ENCODE results near the gene ATXN3.

Gene ATXN3

GRCh38 chr14:92106143-92106926 lies at the start of gene ATXN3:
ATXN3 (minus strand) TSS chr14:92106582; CDS start chr14:92106552, 30 bp downstream.
- ATAC-seq (peak; percentile 96), DNase-seq (peak; percentile 95)
- Mint-ChIP-seq H3K4me3 (peak within 1 kb of the TSS; percentile 95), H3K27ac (peak within 1 kb of the TSS; percentile 84), H3K4me1 (peaks cover 43% of the 10 kb centered on the region), H3K9me3 (no peaks in the 10 kb centered on the region), H3K27me3 (no peaks in the 10 kb centered on the region), H3K36me3 (ENCODE audit: low read depth) (no peaks in the 10 kb centered on the region)

GRCh38 chr14:92154283-92154942 lies 48.0 kb upstream of the ATXN3 start:
- Mint-ChIP-seq H3K4me1 (peaks cover 6% of the 10 kb centered on the region), H3K27me3 (no peaks in the 10 kb centered on the region), H3K9me3 (no peaks in the 10 kb centered on the region), H3K36me3 (ENCODE audit: low read depth) (peaks cover 59% of the 10 kb centered on the region), H3K4me3 (no peak overlapping the region), H3K27ac (no peak overlapping the region)
- no peak for DNase-seq
- no peak for ATAC-seq

- no peaks in the 10 kb centered on the region for H3K27me3 Mint-ChIP-seq
- no peak for ATAC-seq
- no peak overlapping the region for H3K4me3 Mint-ChIP-seq
- peaks cover 59% of the 10 kb centered on the region for H3K36me3 Mint-ChIP-seq (ENCODE audit: low read depth)
- H3K27ac Mint-ChIP-seq = no peak overlapping the region
- H3K9me3 Mint-ChIP-seq = no peaks in the 10 kb centered on the region
- no peak for DNase-seq
- H3K4me1 Mint-ChIP-seq = peaks cover 6% of the 10 kb centered on the region
Measured at GRCh38 chr14:92153581-92153980, 47.2 kb upstream of the ATXN3 start.

GRCh38 chr14:92144708-92145107 lies 38.3 kb upstream of the ATXN3 start:
- Mint-ChIP-seq H3K9me3 (no peaks in the 10 kb centered on the region), H3K36me3 (ENCODE audit: low read depth) (peaks cover 49% of the 10 kb centered on the region), H3K4me1 (no peaks in the 10 kb centered on the region), H3K27ac (no peak overlapping the region), H3K27me3 (no peaks in the 10 kb centered on the region), H3K4me3 (no peak overlapping the region)
- no peak for ATAC-seq
- DNase-seq = no peak

GRCh38 chr14:92143962-92144361 lies 37.6 kb upstream of the ATXN3 start:
- DNase-seq (no peak), ATAC-seq (no peak)
- H3K9me3 Mint-ChIP-seq = no peaks in the 10 kb centered on the region
- H3K36me3 Mint-ChIP-seq (ENCODE audit: low read depth) = peaks cover 48% of the 10 kb centered on the region
- no peaks in the 10 kb centered on the region for H3K4me1 Mint-ChIP-seq
- no peak overlapping the region for H3K4me3 Mint-ChIP-seq
- no peak overlapping the region for H3K27ac Mint-ChIP-seq
- no peaks in the 10 kb centered on the region for H3K27me3 Mint-ChIP-seq

GRCh38 chr14:92143309-92143708 lies 36.9 kb upstream of the ATXN3 start:
- Mint-ChIP-seq H3K4me3 (no peak overlapping the region), H3K36me3 (ENCODE audit: low read depth) (peaks cover 49% of the 10 kb centered on the region), H3K27me3 (no peaks in the 10 kb centered on the region), H3K4me1 (no peaks in the 10 kb centered on the region), H3K27ac (no peak overlapping the region), H3K9me3 (no peaks in the 10 kb centered on the region)
- DNase-seq (no peak), ATAC-seq (no peak)

GRCh38 chr14:92135269-92135668 lies 28.9 kb upstream of the ATXN3 start:
- ATAC-seq (no peak), DNase-seq (no peak)
- Mint-ChIP-seq H3K36me3 (ENCODE audit: low read depth) (peaks cover 40% of the 10 kb centered on the region), H3K9me3 (no peaks in the 10 kb centered on the region), H3K4me3 (no peak overlapping the region), H3K27ac (no peak overlapping the region), H3K4me1 (peaks cover 9% of the 10 kb centered on the region), H3K27me3 (no peaks in the 10 kb centered on the region)

GRCh38 chr14:92134456-92134855 lies 28.1 kb upstream of the ATXN3 start:
- Mint-ChIP-seq H3K36me3 (ENCODE audit: low read depth) (peaks cover 41% of the 10 kb centered on the region), H3K27me3 (no peaks in the 10 kb centered on the region), H3K27ac (no peak overlapping the region), H3K4me1 (peaks cover 12% of the 10 kb centered on the region), H3K4me3 (no peak overlapping the region), H3K9me3 (no peaks in the 10 kb centered on the region)
- DNase-seq (no peak), ATAC-seq (no peak)

- no peaks in the 10 kb centered on the region for H3K9me3 Mint-ChIP-seq
- peaks cover 51% of the 10 kb centered on the region for H3K4me1 Mint-ChIP-seq
- H3K27me3 Mint-ChIP-seq = no peaks in the 10 kb centered on the region
- peaks cover 38% of the 10 kb centered on the region for H3K36me3 Mint-ChIP-seq (ENCODE audit: low read depth)
- DNase-seq = no peak
- peak overlapping the region; percentile 98 for H3K27ac Mint-ChIP-seq
- ATAC-seq = no peak
- H3K4me3 Mint-ChIP-seq = peak overlapping the region; percentile 93
Measured at GRCh38 chr14:92122761-92123160, 16.4 kb upstream of the ATXN3 start.

GRCh38 chr14:92122351-92122677 lies 15.9 kb upstream of the ATXN3 start:
- ATAC-seq (no peak), DNase-seq (peak; percentile 23)
- Mint-ChIP-seq H3K9me3 (no peaks in the 10 kb centered on the region), H3K27ac (peak overlapping the region; percentile 98), H3K4me3 (peak overlapping the region; percentile 93), H3K27me3 (no peaks in the 10 kb centered on the region), H3K36me3 (ENCODE audit: low read depth) (peaks cover 33% of the 10 kb centered on the region), H3K4me1 (peaks cover 47% of the 10 kb centered on the region)

GRCh38 chr14:92121670-92122350 lies 15.4 kb upstream of the ATXN3 start, which contains the start of the genes CPSF2 and NDUFB1:
CPSF2 (plus strand) TSS chr14:92121969; CDS start chr14:92130985, 9,016 bp downstream.
NDUFB1 (minus strand) TSS chr14:92121706; CDS start chr14:92117637, 4,069 bp downstream.
- Mint-ChIP-seq H3K9me3 (no peaks in the 10 kb centered on the region), H3K27me3 (no peaks in the 10 kb centered on the region), H3K36me3 (ENCODE audit: low read depth) (peaks cover 29% of the 10 kb centered on the region), H3K4me3 (peak within 1 kb of the TSS; percentile 93), H3K4me1 (peaks cover 43% of the 10 kb centered on the region), H3K27ac (peak within 1 kb of the TSS; percentile 98)
- DNase-seq (peak; percentile 91), ATAC-seq (peak; percentile 89)

GRCh38 chr14:92121207-92121669 lies 14.9 kb upstream of the ATXN3 start:
- peaks cover 42% of the 10 kb centered on the region for H3K4me1 Mint-ChIP-seq
- ATAC-seq = peak; percentile 22
- no peaks in the 10 kb centered on the region for H3K27me3 Mint-ChIP-seq
- no peaks in the 10 kb centered on the region for H3K9me3 Mint-ChIP-seq
- peak overlapping the region; percentile 98 for H3K27ac Mint-ChIP-seq
- DNase-seq = no peak
- peaks cover 28% of the 10 kb centered on the region for H3K36me3 Mint-ChIP-seq (ENCODE audit: low read depth)
- peak overlapping the region; percentile 93 for H3K4me3 Mint-ChIP-seq

GRCh38 chr14:92109490-92109889 lies 3.1 kb upstream of the ATXN3 start:
- Mint-ChIP-seq H3K4me1 (peaks cover 32% of the 10 kb centered on the region), H3K4me3 (no peak overlapping the region), H3K36me3 (ENCODE audit: low read depth) (no peaks in the 10 kb centered on the region), H3K27me3 (no peaks in the 10 kb centered on the region), H3K9me3 (no peaks in the 10 kb centered on the region), H3K27ac (peak overlapping the region; percentile 38)
- DNase-seq = no peak
- ATAC-seq = no peak

GRCh38 chr14:92108345-92109254 lies 2.2 kb upstream of the ATXN3 start:
- no peaks in the 10 kb centered on the region for H3K9me3 Mint-ChIP-seq
- peak overlapping the region; percentile 88 for H3K27ac Mint-ChIP-seq
- ATAC-seq (no peak), DNase-seq (peak; percentile 38)
- H3K27me3 Mint-ChIP-seq = no peaks in the 10 kb centered on the region
- no peaks in the 10 kb centered on the region for H3K36me3 Mint-ChIP-seq (ENCODE audit: low read depth)
- H3K4me3 Mint-ChIP-seq = peak overlapping the region; percentile 51
- H3K4me1 Mint-ChIP-seq = peaks cover 36% of the 10 kb centered on the region

Data from activated naive CD8-positive, alpha-beta T cell treated with anti-CD3 and anti-CD28 coated beads, Interleukin-2, amount 50 U/mL, for 24 hours (primary cell).